ENCODE measurements around the gene GATAD2A. TPM values are rescaled to one million over a fixed set of nuclear protein-coding genes. Genes with fewer than 3 reads are reported as not detected.

The GATAD2A gene
- total RNA-seq, 1 experiment from 2014 or later, result 101 TPM

GRCh38 chr19:19425170-19425875, 19.8 kb downstream of the GATAD2A start:
- Histone ChIP-seq H3K4me1 (peaks cover 10% of the 10 kb centered on the region), H3K9me3 (replicated peaks) (no peaks in the 10 kb centered on the region), H3K36me3 (0 out of 2 replicates have a peak, but pooled peaks cover 2% of the 10 kb centered on the region), H3K4me3 (no peak overlapping the region), H3K27me3 (no peaks in the 10 kb centered on the region), H3K27ac (no peak overlapping the region)
- no peak for DNase-seq

- Histone ChIP-seq H3K27ac (no peak overlapping the region), H3K4me3 (no peak overlapping the region), H3K36me3 (0 out of 2 replicates have a peak, but pooled peaks cover 2% of the 10 kb centered on the region), H3K9me3 (replicated peaks) (no peaks in the 10 kb centered on the region), H3K4me1 (peaks cover 1% of the 10 kb centered on the region), H3K27me3 (no peaks in the 10 kb centered on the region)
- no peak for DNase-seq
These were observed 20.7 kb downstream of the GATAD2A start for GRCh38 chr19:19426216-19426615.

GRCh38 chr19:19426799-19427198, 21.3 kb downstream of the GATAD2A start:
- no peaks in the 10 kb centered on the region for H3K27me3 ChIP-seq
- H3K27ac ChIP-seq, result no peak overlapping the region
- H3K4me1 ChIP-seq, result no peaks in the 10 kb centered on the region
- no peaks in the 10 kb centered on the region for H3K9me3 ChIP-seq (replicated peaks)
- no peak overlapping the region for H3K4me3 ChIP-seq
- no peak for DNase-seq
- H3K36me3 ChIP-seq, result 0 out of 2 replicates have a peak, but pooled peaks cover 2% of the 10 kb centered on the region

- Histone ChIP-seq H3K27ac (no peak overlapping the region), H3K27me3 (no peaks in the 10 kb centered on the region), H3K4me3 (no peak overlapping the region), H3K9me3 (replicated peaks) (no peaks in the 10 kb centered on the region), H3K36me3 (0 out of 2 replicates have a peak, but pooled peaks cover 2% of the 10 kb centered on the region), H3K4me1 (no peaks in the 10 kb centered on the region)
- DNase-seq, result no peak
These were observed 21.8 kb downstream of the GATAD2A start for GRCh38 chr19:19427302-19427701.

- Histone ChIP-seq H3K27ac (no peak overlapping the region), H3K36me3 (0 out of 2 replicates have a peak, but pooled peaks cover 2% of the 10 kb centered on the region), H3K9me3 (replicated peaks) (no peaks in the 10 kb centered on the region), H3K27me3 (no peaks in the 10 kb centered on the region), H3K4me1 (no peaks in the 10 kb centered on the region), H3K4me3 (no peak overlapping the region)
- no peak for DNase-seq
These were observed 22.5 kb downstream of the GATAD2A start for GRCh38 chr19:19427944-19428343.

- H3K27ac ChIP-seq, result no peak overlapping the region
- no peaks in the 10 kb centered on the region for H3K27me3 ChIP-seq
- no peaks in the 10 kb centered on the region for H3K4me1 ChIP-seq
- no peak overlapping the region for H3K4me3 ChIP-seq
- DNase-seq, result no peak
- no peaks in the 10 kb centered on the region for H3K9me3 ChIP-seq (replicated peaks)
- H3K36me3 ChIP-seq, result 0 out of 2 replicates have a peak, but pooled peaks cover 2% of the 10 kb centered on the region
These were observed 23.3 kb downstream of the GATAD2A start for GRCh38 chr19:19428746-19429145.

GRCh38 chr19:19429361-19429760, 23.9 kb downstream of the GATAD2A start:
- Histone ChIP-seq H3K4me1 (no peaks in the 10 kb centered on the region), H3K9me3 (replicated peaks) (no peaks in the 10 kb centered on the region), H3K27me3 (no peaks in the 10 kb centered on the region), H3K4me3 (no peak overlapping the region), H3K36me3 (peaks cover 4% of the 10 kb centered on the region), H3K27ac (no peak overlapping the region)
- no peak for DNase-seq

- H3K4me1 ChIP-seq, result no peaks in the 10 kb centered on the region
- no peaks in the 10 kb centered on the region for H3K27me3 ChIP-seq
- H3K36me3 ChIP-seq, result peaks cover 11% of the 10 kb centered on the region
- H3K4me3 ChIP-seq, result no peak overlapping the region
- no peak overlapping the region for H3K27ac ChIP-seq
- H3K9me3 ChIP-seq (replicated peaks), result no peaks in the 10 kb centered on the region
- DNase-seq, result no peak
These were observed 27.3 kb downstream of the GATAD2A start for GRCh38 chr19:19432732-19433131.

GRCh38 chr19:19433666-19434213, 28.3 kb downstream of the GATAD2A start:
- H3K9me3 ChIP-seq (replicated peaks), result no peaks in the 10 kb centered on the region
- H3K36me3 ChIP-seq, result peaks cover 10% of the 10 kb centered on the region
- H3K27ac ChIP-seq, result no peak overlapping the region
- DNase-seq, result no peak
- H3K27me3 ChIP-seq, result no peaks in the 10 kb centered on the region
- no peaks in the 10 kb centered on the region for H3K4me1 ChIP-seq
- H3K4me3 ChIP-seq, result no peak overlapping the region

GRCh38 chr19:19434483-19435045, 29.1 kb downstream of the GATAD2A start:
- no peaks in the 10 kb centered on the region for H3K27me3 ChIP-seq
- H3K9me3 ChIP-seq (replicated peaks), result no peaks in the 10 kb centered on the region
- H3K27ac ChIP-seq, result no peak overlapping the region
- H3K4me1 ChIP-seq, result no peaks in the 10 kb centered on the region
- peaks cover 10% of the 10 kb centered on the region for H3K36me3 ChIP-seq
- no peak overlapping the region for H3K4me3 ChIP-seq
- no peak for DNase-seq

- Histone ChIP-seq H3K27ac (no peak overlapping the region), H3K36me3 (peaks cover 10% of the 10 kb centered on the region)
- no peak for DNase-seq
These were observed 30.7 kb downstream of the GATAD2A start for GRCh38 chr19:19436137-19436691.

GRCh38 chr19:19438366-19439175, 33.1 kb downstream of the GATAD2A start:
- Histone ChIP-seq H3K9me3 (replicated peaks) (no peaks in the 10 kb centered on the region), H3K27ac (no peak overlapping the region), H3K36me3 (peaks cover 14% of the 10 kb centered on the region), H3K4me3 (no peak overlapping the region), H3K4me1 (no peaks in the 10 kb centered on the region), H3K27me3 (no peaks in the 10 kb centered on the region)
- no peak for DNase-seq

More at GRCh38 chr19:19436137-19436691, 30.7 kb downstream of the GATAD2A start:
- no peaks in the 10 kb centered on the region for H3K4me1 ChIP-seq
- H3K9me3 ChIP-seq (replicated peaks), result no peaks in the 10 kb centered on the region
- no peaks in the 10 kb centered on the region for H3K27me3 ChIP-seq
- H3K4me3 ChIP-seq, result no peak overlapping the region

- Histone ChIP-seq H3K27ac (no peak overlapping the region), H3K36me3 (peaks cover 15% of the 10 kb centered on the region), H3K9me3 (replicated peaks) (no peaks in the 10 kb centered on the region), H3K4me3 (no peak overlapping the region), H3K4me1 (no peaks in the 10 kb centered on the region), H3K27me3 (no peaks in the 10 kb centered on the region)
- no peak for DNase-seq
These were observed 33.7 kb downstream of the GATAD2A start for GRCh38 chr19:19439176-19439482.

- no peaks in the 10 kb centered on the region for H3K9me3 ChIP-seq (replicated peaks)
- no peak for DNase-seq
- H3K27me3 ChIP-seq, result no peaks in the 10 kb centered on the region
- H3K27ac ChIP-seq, result no peak overlapping the region
- H3K4me1 ChIP-seq, result no peaks in the 10 kb centered on the region
- peaks cover 10% of the 10 kb centered on the region; the same call in 1 of the 2 replicates for H3K36me3 ChIP-seq
- no peak overlapping the region for H3K4me3 ChIP-seq
These were observed 37.8 kb downstream of the GATAD2A start for GRCh38 chr19:19443283-19443682.
